Head of caudate nucleus (tissue), 42 donors: Measurements from ENCODE around the gene FOXF2.

Experiments
- DNase-seq, 42 donors: peaks; one replicate each; pipeline versions ENCODE4 v3.0.0 to v3.0.0-alpha.2; 2020 to 2021; ENCODE audit warnings: mixed read lengths in 7 of 42
- intact Hi-C: fragments of 100-400 bp; cut with DNase I; formaldehyde crosslinking; loops from one replicate; pipeline ENCODE4 v1.15.0; 2022

FOXF2 gene

GRCh38 chr6:1400126-1400850 is 10.9 kb downstream of the FOXF2 start:
- peak in 1 of 42 donors; percentile 0 for DNase-seq
- intact Hi-C loops, result no loop called here

DNA sequence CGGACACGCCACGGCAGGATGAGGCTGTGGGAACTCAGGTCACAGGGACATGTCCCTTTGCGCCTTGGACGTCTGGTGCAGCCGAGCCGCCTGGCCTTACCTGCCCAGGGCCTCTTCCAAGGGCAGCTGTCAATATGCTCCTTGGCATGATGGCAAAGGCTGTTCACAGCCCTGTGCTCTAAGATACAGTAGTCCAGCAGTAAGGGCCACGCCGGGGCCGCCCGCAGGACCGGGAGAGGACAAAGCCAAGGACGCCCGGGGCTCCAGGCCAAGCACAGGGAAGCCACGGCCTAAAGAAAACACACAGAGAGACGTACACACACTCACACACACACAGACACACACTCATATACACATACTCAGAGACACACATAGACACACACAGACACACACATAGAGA is 13.0 kb downstream of the FOXF2 start:
- DNase-seq, result peak in 1 of 42 donors; percentile 7
- intact Hi-C loops, result no loop called here

- no peak for DNase-seq
- intact Hi-C loops, result no loop called here
These were observed 13.5 kb downstream of the FOXF2 start for GRCh38 chr6:1402868-1403267.

DNA sequence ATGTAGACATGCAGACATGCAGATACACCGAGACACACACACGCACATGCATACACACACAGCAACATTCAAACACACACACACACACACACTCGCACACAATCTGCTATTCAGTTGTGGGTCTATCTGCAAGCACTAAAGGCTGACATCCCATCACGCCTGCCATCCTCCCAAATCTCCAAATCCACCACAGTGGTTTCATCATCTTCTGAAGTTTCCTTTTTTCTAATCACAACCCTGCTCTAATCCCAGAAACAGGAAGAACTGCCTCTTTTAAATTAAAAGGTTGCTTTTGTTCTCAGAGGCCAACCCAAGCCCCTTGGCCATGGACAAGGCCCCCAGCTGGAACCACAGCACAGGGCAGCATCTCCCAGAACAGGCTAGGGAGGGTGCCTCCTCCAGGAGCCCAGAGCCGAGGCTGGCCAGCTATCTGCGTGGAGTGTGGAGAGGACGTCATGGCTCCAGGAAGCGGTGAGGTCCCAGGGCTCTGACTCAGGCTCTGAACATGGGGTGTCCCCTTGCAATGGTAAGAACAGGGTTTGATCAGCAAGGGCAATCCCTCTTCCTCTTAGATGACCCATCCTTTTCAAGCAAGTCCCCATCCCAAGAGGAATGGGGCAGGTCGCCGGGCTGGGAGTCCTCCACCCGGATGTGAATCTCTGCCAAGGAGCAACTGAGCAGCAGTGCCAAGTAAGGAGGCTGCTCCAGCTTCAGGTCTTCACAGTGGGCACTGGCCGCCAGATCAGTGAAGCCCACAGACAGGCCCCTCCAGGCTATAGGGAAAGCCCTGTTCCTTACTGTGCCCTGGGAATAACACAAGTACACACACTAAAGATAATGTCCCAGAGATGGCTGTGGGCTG is 14.7 kb downstream of the FOXF2 start:
- DNase-seq, result peak in 2 of 42 donors; percentile 2 to 10
- intact Hi-C loops, result no loop called here

- DNase-seq, result no peak
These were observed 15.3 kb downstream of the FOXF2 start for GRCh38 chr6:1404713-1405098.

DNA sequence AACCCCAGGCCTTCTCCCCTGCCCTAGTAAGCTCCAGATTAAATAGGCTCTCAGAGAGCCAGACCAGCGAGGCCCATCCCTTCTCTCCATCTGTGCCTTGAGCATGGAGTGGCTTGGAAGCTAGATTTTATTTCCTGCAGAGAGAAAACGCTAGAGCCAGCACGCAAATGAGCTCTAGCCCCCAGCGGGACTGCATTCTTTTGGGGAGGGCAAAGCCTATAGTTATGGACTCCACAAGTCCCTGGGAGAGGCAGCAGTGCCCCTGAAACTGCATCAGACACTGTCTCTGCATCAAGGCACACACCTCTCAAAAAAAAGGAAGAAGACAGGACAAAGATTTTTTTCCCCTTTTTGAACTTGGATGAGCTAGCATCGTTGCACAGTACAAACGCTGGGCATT is 15.8 kb downstream of the FOXF2 start:
- peak in 1 of 42 donors; percentile 5 for DNase-seq
- intact Hi-C loops, result no loop called here

More at GRCh38 chr6:1404713-1405098, 15.3 kb downstream of the FOXF2 start:
- intact Hi-C loops, result no loop called here

DNA sequence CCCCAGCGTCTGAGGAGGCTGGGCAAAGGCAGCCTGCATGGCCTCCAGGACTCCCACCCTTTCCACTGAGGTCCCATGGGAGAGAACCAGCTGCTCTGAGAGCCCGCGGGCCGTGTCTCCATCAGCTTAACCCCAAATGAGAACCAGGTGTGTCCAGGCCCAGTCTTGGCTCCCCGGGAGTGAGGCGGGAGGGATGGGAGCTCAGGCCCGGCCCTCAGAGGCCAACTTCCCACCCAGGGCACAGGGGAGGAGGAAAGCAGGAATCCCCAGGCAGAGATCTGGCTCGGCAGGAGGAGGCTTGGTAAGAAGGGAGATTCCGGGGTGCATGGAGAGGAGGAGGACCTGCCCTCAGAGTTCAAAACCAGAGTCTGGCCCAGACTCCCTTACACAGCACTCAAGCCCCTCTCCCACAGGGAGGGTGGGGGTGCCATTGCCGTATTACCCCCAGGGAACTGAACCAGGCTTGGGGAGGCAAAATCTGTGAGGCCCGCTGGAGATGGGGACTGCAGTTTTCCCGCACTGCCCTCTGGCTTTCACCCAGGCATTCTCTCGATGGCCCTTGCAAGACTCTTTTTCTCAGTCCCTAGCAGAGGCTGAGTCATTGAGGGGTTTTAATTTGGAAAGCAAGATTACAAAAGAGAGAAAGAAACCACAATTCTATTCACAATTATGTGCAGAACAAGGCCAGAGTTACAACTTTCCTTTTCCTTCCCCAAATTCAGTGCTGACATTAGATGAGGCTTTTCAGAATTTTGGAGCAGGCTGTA is 17.1 kb downstream of the FOXF2 start:
- DNase-seq, result peak in 2 of 42 donors; percentile 9 to 30
- intact Hi-C loops, result no loop called here

DNA sequence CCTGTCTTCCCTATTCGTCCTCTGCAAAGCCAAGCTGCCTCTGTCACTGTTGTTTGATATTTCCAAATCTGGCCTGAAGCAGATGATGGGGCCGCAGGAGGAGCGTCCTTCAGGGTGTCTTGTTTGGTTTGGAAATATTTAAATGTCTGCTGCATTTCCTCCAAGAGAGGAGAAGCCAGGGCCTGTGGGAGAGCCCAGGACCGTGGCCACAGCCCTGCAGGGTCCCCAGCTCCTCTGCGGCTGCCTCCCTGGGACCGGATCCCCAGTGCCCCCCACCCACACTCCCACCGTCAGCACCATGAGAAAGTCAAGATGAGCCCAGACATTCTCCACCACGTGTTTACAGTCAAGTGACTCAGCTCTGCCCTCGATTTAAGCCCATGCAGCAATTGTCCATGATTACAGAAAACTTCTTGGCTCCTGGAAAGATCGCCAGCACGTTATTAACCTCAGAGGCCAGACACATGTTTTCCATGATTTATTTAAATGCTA is 18.2 kb downstream of the FOXF2 start:
- peak in 2 of 42 donors; percentile 0 to 27 for DNase-seq
- intact Hi-C loops, result no loop called here

DNA sequence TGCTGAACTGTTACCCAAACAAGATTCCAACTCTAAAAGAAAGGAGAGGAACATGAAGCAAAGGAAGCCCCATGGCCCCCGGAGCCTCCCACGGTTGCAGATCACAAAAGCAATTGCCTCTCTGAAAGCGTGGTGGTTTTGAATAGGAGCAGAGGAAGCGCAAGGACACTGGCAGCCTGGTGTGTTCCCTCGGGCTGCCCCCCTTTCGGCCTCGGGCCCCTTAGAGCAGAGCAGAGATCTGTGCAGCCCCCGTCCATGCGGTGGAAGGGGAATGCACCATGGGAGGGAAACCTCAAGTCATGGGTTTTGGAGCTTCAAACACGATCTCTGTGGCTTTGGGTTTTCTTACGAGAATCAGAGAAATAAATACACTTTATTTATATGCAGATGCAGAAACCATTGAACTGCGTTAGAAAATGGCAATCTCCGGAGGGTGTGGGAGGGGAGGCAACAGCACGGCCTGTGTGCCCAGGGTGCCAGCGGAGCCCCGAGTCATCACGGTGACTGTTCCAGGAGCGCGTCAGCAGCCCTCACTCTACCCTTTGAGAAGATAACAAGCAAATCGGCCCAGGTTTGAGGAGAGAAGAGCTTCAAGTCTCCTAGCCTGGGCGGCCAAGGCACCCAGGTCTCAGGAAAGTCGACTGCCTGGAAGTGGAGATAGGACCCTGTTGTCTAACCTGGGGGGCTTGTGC is 20.5 kb downstream of the FOXF2 start:
- DNase-seq, result no peak
- intact Hi-C loops, result no loop called here

DNA sequence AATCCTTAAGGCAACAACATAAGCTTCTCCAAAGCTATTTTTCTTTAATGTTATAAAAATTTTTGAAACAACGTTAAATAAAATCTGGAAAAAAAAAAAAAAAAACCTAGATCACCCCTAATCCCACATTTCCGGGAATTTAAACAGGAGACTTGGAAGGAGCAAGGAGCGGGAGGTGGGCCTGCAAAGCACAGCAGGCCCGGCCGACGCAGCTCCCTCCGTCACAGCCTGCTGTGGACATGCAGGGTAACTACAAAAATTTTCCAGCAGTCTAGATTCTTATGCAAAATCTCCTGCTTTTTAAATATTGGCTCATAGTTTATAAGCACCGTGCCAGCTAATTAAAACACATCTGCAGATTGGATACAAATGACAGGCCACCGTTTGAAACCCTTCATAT is 23.5 kb downstream of the FOXF2 start:
- intact Hi-C loops, result no loop called here
- DNase-seq, result peak in 1 of 42 donors; percentile 30

DNA sequence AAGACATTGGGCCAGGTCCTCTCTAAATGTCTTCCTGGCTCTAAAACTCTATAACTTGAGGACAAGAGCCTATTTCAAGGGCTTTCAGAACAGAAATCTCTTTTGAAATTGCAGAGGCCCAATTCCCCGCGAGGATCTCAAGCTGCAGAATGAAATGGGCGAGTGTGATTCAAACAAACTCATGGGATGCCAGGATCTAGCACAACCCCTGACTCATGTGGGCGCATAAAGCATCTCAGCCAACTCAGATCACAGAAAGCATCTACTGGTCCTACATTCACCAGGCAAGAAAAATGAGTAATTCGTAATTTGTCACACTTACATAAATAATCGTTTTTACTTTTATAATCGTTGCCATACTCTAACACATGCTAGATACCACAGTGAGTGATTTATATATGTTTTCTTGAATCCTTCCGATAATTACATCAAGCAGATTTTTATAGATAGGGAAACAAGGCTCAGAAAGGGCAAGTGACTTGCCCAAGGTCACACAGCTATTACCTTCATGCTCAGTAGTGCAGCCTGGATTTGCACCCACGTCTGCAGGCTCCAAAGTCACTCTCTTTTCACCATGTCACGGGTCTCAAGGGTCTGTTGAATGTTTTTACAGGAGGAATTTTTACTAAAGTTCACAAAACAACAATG is 26.2 kb downstream of the FOXF2 start:
- peak in 1 of 42 donors; percentile 28 for DNase-seq

GRCh38 chr6:1416191-1416760 is 26.9 kb downstream of the FOXF2 start:
- peak in 1 of 42 donors; percentile 18 for DNase-seq
- intact Hi-C loops, result no loop called here

More for the DNA sequence above, 26.2 kb downstream of the FOXF2 start:
- intact Hi-C loops, result no loop called here

- DNase-seq, result no peak
- intact Hi-C loops, result no loop called here
These were observed 27.4 kb downstream of the FOXF2 start for GRCh38 chr6:1416820-1417219.

DNA sequence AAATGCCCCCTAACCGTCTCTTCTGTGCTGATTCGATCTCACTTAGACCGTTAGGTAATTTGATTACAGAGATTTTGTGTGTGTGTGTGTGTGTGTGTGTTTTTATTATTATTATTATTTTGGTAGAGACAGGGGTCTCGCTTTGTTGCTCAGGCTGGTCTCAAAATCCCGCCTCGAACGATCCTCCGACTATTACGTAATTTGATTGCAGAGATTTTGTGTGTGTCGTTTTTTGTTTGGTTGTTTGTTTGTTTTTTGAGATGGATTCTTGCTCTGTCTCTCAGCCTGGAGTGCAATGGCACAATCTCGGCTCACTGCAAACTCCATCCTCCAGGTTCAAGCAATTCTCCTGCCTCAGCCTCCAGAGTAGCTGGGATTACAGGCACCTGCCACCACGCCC is 28.3 kb downstream of the FOXF2 start:
- intact Hi-C loops, result no loop called here

DNA sequence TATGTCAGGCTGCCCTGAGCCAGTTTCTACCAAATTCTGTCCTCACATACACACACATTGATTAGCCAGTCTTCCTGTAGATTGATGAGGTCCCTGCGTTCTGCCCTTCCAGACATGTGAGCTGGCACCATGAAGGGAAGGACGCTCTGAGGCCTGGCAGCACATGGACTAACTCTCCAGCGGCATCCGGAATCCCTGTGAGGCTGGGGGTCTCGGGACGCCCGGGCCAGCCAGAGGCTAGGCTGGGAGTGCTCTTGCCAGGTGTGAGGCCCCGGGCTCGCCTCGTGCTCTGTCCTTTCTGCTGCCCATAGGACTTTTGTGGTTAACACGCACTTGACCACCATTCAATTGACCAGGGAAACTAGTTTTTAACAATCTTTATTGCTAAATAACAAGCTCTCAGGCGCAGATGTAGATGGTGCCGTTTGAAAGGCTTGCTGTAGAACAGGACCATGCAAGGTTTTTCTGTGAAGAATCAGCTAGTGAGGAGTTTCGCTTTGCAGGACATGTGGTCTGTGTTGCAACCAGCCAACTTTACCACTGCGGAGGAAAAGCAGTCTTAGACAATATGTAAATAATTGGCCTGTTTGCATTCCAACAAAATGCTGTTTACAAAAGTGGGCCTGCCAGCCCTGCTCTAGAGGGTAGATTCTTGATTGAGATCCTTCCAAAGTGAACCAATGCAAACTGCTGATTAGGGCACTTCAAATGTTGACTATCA is 29.3 kb downstream of the FOXF2 start:
- intact Hi-C loops, result no loop called here
- peak in 1 of 42 donors; percentile 16 for DNase-seq

More for the DNA sequence above, 28.3 kb downstream of the FOXF2 start:
- peak in 1 of 42 donors; percentile 7 for DNase-seq

GRCh38 chr6:1420382-1420781 is 31.0 kb downstream of the FOXF2 start:
- peak in 1 of 42 donors; percentile 4 for DNase-seq
- intact Hi-C loops, result no loop called here

GRCh38 chr6:1422290-1422689 is 32.9 kb downstream of the FOXF2 start:
- intact Hi-C loops, result no loop called here

More at GRCh38 chr6:1422290-1422689, 32.9 kb downstream of the FOXF2 start:
- peak in 1 of 42 donors; percentile 8 for DNase-seq
